IPS-NIHi11 (cell line): ENCODE data around the gene MEIOC.
"Not testable (repeated sequence)": the region's sequence is repeated elsewhere in the genome, so short reads cannot be mapped to it uniquely, and the experiment has no call there.

Experiments used
- DNase-seq: peaks from one replicate; pipeline ENCODE4 v3.0.0; 2012; ENCODE audit warnings: mixed read lengths, low spot score

The MEIOC gene

GRCh38 chr17:44648963-44649362 is 7.3 kb upstream of the MEIOC start:
- no peak for DNase-seq

GRCh38 chr17:44651228-44651627 is 5.0 kb upstream of the MEIOC start:
- no peak for DNase-seq

- DNase-seq = no peak
Measured at GRCh38 chr17:44652727-44653126, 3.5 kb upstream of the MEIOC start.

GRCh38 chr17:44653384-44653783 is 2.9 kb upstream of the MEIOC start:
- no peak for DNase-seq

GRCh38 chr17:44653954-44654353 is 2.3 kb upstream of the MEIOC start:
- no peak for DNase-seq

GRCh38 chr17:44661835-44662234 is 5.6 kb downstream of the MEIOC start:
- no peak for DNase-seq

- DNase-seq = no peak
Measured at GRCh38 chr17:44663095-44663494, 6.8 kb downstream of the MEIOC start.

- no peak for DNase-seq
Measured at GRCh38 chr17:44664867-44665266, 8.6 kb downstream of the MEIOC start.

GRCh38 chr17:44666006-44666405 is 9.7 kb downstream of the MEIOC start:
- no peak for DNase-seq

GRCh38 chr17:44672479-44673093 is 16.3 kb downstream of the MEIOC start:
- DNase-seq = no peak

- no peak for DNase-seq
Measured at GRCh38 chr17:44673893-44674292, 17.6 kb downstream of the MEIOC start.

GRCh38 chr17:44677136-44677535 is 20.9 kb downstream of the MEIOC start:
- DNase-seq = no peak

GRCh38 chr17:44683303-44683702 is 27.0 kb downstream of the MEIOC start:
- DNase-seq = not testable (repeated sequence)

GRCh38 chr17:44687756-44688155 is 31.5 kb downstream of the MEIOC start:
- DNase-seq = no peak

- no peak for DNase-seq
Measured at GRCh38 chr17:44688200-44688599, 31.9 kb downstream of the MEIOC start.

- no peak for DNase-seq
Measured at GRCh38 chr17:44688675-44689476, 32.6 kb downstream of the MEIOC start.

- peak; percentile 97 for DNase-seq
Measured at GRCh38 chr17:44689477-44690217, 33.4 kb downstream of the MEIOC start, which contains the start of gene CCDC43. Gene CCDC43 (minus strand): TSS chr17:44689776. CDS start chr17:44689753, 23 bp downstream.

GRCh38 chr17:44690746-44691306 is 34.6 kb downstream of the MEIOC start:
- peak; percentile 41 for DNase-seq

GRCh38 chr17:44693609-44694008 is 37.3 kb downstream of the MEIOC start:
- no peak for DNase-seq

GRCh38 chr17:44700288-44700687 is 44.0 kb downstream of the MEIOC start:
- DNase-seq = not testable (repeated sequence)

- DNase-seq = no peak
Measured at GRCh38 chr17:44707755-44708400, 51.6 kb downstream of the MEIOC start.
